Aorta (tissue), 5 donors: ENCODE results near the gene IP6K3. TPM values are rescaled to one million over a fixed set of nuclear protein-coding genes. Genes with fewer than 3 reads are reported as not detected.

ENCODE experiments used
- ATAC-seq: fragments of 200-7000 bp; cut with Tn5 transposase; one replicate; pipeline ENCODE4 v1.9.1; 2022; ENCODE audit warnings: moderate library complexity; ENCODE audit not compliant: low FRiP score
- DNase-seq, 2 donors: peaks; one replicate each; pipeline ENCODE4 v3.0.0-alpha.2; 2020
- H3K27ac ChIP-seq, 2 donors: one replicate each; pipeline ENCODE4 v1.5.1; 2013; ENCODE audit warnings: low read length in 2 of 2, mild to moderate bottlenecking in 2 of 2, moderate library complexity in 2 of 2, control low read depth in 1 of 2, inconsistent platforms in 1 of 2, low read depth in 1 of 2
- H3K27me3 ChIP-seq, 2 donors: one replicate each; pipeline ENCODE4 v1.6.1; 2013; ENCODE audit warnings: control low read depth in 1 of 2, low read length in 1 of 2, mild to moderate bottlenecking in 1 of 2, moderate library complexity in 1 of 2; ENCODE audit not compliant: insufficient read depth in 2 of 2, control insufficient read depth in 1 of 2
- H3K36me3 ChIP-seq, 2 donors: one replicate each; pipeline ENCODE4 v1.6.1; 2013; ENCODE audit warnings: control low read depth in 1 of 2, low read length in 1 of 2, mild to moderate bottlenecking in 1 of 2; ENCODE audit not compliant: insufficient read depth in 2 of 2, control insufficient read depth in 1 of 2
- H3K4me1 ChIP-seq, 2 donors: one replicate each; pipeline ENCODE4 v1.6.1; 2013; ENCODE audit warnings: low read length in 2 of 2, control low read depth in 1 of 2, mild to moderate bottlenecking in 1 of 2, moderate library complexity in 1 of 2; ENCODE audit not compliant: insufficient read depth in 2 of 2, control insufficient read depth in 1 of 2
- H3K4me3 ChIP-seq, 2 donors: one replicate each; pipeline ENCODE4 v1.5.1; 2013; ENCODE audit warnings: low read length in 2 of 2, control low read depth in 1 of 2, mild to moderate bottlenecking in 1 of 2
- H3K9me3 ChIP-seq: one replicate; pipeline ENCODE4 v1.6.1; 2013; ENCODE audit warnings: mild to moderate bottlenecking, low read length; ENCODE audit not compliant: control insufficient read depth
- WGBS, 2 donors: extraction: QIAGEN DNeasy Blood & Tissue Kit; methylation state at CpG; one replicate each; pipeline ENCODE4 v1.1.7; 2013; 5-methylcytosine and 5-hydroxymethylcytosine counted together
- intact Hi-C, 2 donors: fragments of 100-400 bp; cut with DNase I; formaldehyde crosslinking; loops; one replicate each; pipeline versions ENCODE4 v1.14.2 to v1.15.0; 2022
- polyA plus RNA-seq, 2 donors: library from polyadenylated mRNA; stranded (reverse); fragments of 200-250 nt; gene quantifications; one replicate each; pipeline ENCODE4 v1.2.3, GENCODE V29; 2013
- total RNA-seq, 2 donors: library from RNA; stranded (reverse); fragmentation: NEBNext Ultra II Directional; extraction: Animal tissue kit (Norgen Biotek cat#: 25700); gene quantifications; one replicate each; pipeline ENCODE4 v1.2.1, GENCODE V29; 2021
- donor health status: healthy with polysubstance abuse.
- donor health status: Bipolar disorder and iron deficiency.
- donor health status: DM: no; HTN: no; CAD: no.
- donor health status: DM: no; HTN: no; CAD: no.
- donor health status: DM: yes; HTN: yes; CAD: no.

IP6K3 gene
- total and polyA plus RNA-seq, 4 donors = 0.63 to 1.0 TPM; not detected in 2

GRCh38 chr6:33742092-33742491 lies 4.6 kb downstream of the IP6K3 start:
- no peak overlapping the region for H3K27ac ChIP-seq
- no peaks in the 10 kb centered on the region for H3K27me3 ChIP-seq
- H3K4me3 ChIP-seq = no peak overlapping the region
- no peak for ATAC-seq
- H3K36me3 ChIP-seq = no peaks in the 10 kb centered on the region
- H3K4me1 ChIP-seq = no peaks in the 10 kb centered on the region
- no peak for DNase-seq
- no peaks in the 10 kb centered on the region for H3K9me3 ChIP-seq
- intact Hi-C loops = loop anchor here in 1 of 2 donors (5.0 kb wide), 1 partner anchor 410 kb away; no protein-coding TSS in a partner anchor
- 58 to 66% methylated on average over 9 of the region's 9 CpGs for WGBS, 2 donors

GRCh38 chr6:33740794-33741193 lies 5.9 kb downstream of the IP6K3 start:
- intact Hi-C loops = loop anchor here in 1 of 2 donors (5.0 kb wide), 1 partner anchor 412 kb away; no protein-coding TSS in a partner anchor
- no peaks in the 10 kb centered on the region for H3K9me3 ChIP-seq
- ATAC-seq (no peak), DNase-seq (no peak)
- no peaks in the 10 kb centered on the region for H3K36me3 ChIP-seq
- H3K27ac ChIP-seq = no peak overlapping the region
- WGBS, 2 donors = 75 to 82% methylated on average over 5 of the region's 5 CpGs
- H3K4me3 ChIP-seq = no peak overlapping the region
- H3K4me1 ChIP-seq = no peaks in the 10 kb centered on the region
- H3K27me3 ChIP-seq = no peaks in the 10 kb centered on the region

GRCh38 chr6:33740204-33740608 lies 6.5 kb downstream of the IP6K3 start:
- ATAC-seq = no peak
- WGBS, 2 donors = 77 to 91% methylated on average over 6 of the region's 6 CpGs
- intact Hi-C loops = loop anchor here in 1 of 2 donors (5.0 kb wide), 1 partner anchor 412 kb away; no protein-coding TSS in a partner anchor
- DNase-seq = no peak
- no peaks in the 10 kb centered on the region for H3K9me3 ChIP-seq
- no peaks in the 10 kb centered on the region for H3K4me1 ChIP-seq
- H3K36me3 ChIP-seq = no peaks in the 10 kb centered on the region
- H3K27ac ChIP-seq = no peak overlapping the region
- H3K4me3 ChIP-seq = no peak overlapping the region
- no peaks in the 10 kb centered on the region for H3K27me3 ChIP-seq

- no peak for ATAC-seq
- H3K4me1 ChIP-seq = no peaks in the 10 kb centered on the region
Measured at GRCh38 chr6:33739571-33739970, 7.1 kb downstream of the IP6K3 start.

DNA sequence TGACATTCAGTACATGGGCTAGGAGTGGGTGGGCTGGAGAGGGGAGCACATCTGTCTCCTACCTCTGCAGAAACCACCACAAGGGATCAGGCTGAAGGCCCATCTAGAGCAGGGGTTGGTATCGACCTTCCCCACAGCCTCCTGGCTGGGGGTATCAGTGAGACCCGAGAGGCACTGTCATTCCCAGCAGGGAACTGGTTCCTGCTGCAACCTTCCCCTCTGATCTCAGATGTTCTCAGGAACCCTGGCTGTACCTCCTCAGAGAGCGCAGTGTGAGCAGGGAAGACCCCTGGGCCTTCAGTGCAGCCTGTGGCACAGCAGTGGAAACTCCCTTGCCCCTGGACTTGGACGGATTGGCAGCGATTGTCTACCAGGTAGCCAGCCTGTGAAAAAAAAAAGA lies 7.8 kb downstream of the IP6K3 start:
- no peak for ATAC-seq
- WGBS, 2 donors = 94 to 97% methylated on average over 5 of the region's 5 CpGs
- no peaks in the 10 kb centered on the region for H3K36me3 ChIP-seq
- no peaks in the 10 kb centered on the region for H3K27me3 ChIP-seq
- no peak overlapping the region for H3K27ac ChIP-seq
- H3K4me3 ChIP-seq = no peak overlapping the region
- intact Hi-C loops = no loop called here
- no peaks in the 10 kb centered on the region for H3K9me3 ChIP-seq
- no peaks in the 10 kb centered on the region for H3K4me1 ChIP-seq
- no peak for DNase-seq

More at GRCh38 chr6:33739571-33739970, 7.1 kb downstream of the IP6K3 start:
- H3K27ac ChIP-seq = no peak overlapping the region
- intact Hi-C loops = no loop called here
- DNase-seq = no peak
- H3K9me3 ChIP-seq = no peaks in the 10 kb centered on the region
- 86 to 93% methylated on average over 5 of the region's 5 CpGs for WGBS, 2 donors
- no peak overlapping the region for H3K4me3 ChIP-seq
- no peaks in the 10 kb centered on the region for H3K36me3 ChIP-seq
- no peaks in the 10 kb centered on the region for H3K27me3 ChIP-seq

DNA sequence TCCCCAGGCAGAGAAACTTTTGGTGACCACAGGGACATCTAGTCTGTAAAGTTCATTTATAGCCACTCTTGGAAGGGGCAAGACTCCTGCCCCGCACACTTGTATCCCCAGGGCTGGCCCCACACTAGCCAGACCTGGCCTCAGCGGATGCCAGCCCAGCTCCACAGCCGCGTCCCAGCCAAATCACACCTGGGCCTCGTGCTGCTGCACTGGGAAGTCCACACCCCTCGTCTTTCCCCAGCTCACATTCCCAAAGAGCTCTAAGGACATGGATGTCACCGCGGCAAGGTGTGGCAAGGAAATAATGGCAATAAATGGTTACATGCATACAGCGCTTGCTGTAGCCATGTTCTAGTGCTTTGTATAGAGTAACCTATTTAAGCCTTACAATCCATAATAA lies 8.6 kb downstream of the IP6K3 start:
- no peaks in the 10 kb centered on the region for H3K4me1 ChIP-seq
- H3K27ac ChIP-seq = no peak overlapping the region
- H3K4me3 ChIP-seq = no peak overlapping the region
- no peaks in the 10 kb centered on the region for H3K36me3 ChIP-seq
- ATAC-seq (no peak), DNase-seq (no peak)
- H3K9me3 ChIP-seq = no peaks in the 10 kb centered on the region
- intact Hi-C loops = no loop called here
- 87 to 95% methylated on average over 9 of the region's 9 CpGs for WGBS, 2 donors
- no peaks in the 10 kb centered on the region for H3K27me3 ChIP-seq

GRCh38 chr6:33737267-33738026 lies 9.3 kb downstream of the IP6K3 start:
- Histone ChIP-seq H3K9me3 (no peaks in the 10 kb centered on the region), H3K4me1 (no peaks in the 10 kb centered on the region), H3K27ac (no peak overlapping the region), H3K36me3 (no peaks in the 10 kb centered on the region), H3K27me3 (no peaks in the 10 kb centered on the region), H3K4me3 (no peak overlapping the region)
- intact Hi-C loops = no loop called here
- ATAC-seq (no peak), DNase-seq (no peak)
- WGBS, 2 donors = 63 to 66% methylated on average over 15 of the region's 15 CpGs

DNA sequence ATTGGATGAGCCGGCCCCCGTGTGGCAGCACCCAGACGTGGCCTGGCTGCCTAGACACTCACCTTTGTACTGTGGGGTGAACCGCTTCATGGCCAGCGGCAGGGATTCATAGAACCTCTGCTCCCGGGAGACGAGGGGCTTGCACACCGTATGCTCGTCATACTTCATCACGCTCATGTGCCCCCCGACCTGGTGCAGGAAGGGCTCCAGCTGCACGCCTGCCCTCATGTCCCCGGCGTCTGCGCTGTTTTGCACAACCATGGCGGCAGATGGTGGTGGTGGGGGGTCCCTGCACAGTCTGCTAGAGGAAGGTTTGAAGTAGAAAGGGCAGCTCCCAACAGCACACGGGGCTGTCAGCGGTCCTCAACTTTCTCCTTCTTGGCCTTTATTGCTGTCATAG lies 11.5 kb downstream of the IP6K3 start:
- intact Hi-C loops = no loop called here
- 85 to 90% methylated on average over 18 of the region's 18 CpGs for WGBS, 2 donors
- peak in 1 of 2 donors; percentile 32 for DNase-seq

DNA sequence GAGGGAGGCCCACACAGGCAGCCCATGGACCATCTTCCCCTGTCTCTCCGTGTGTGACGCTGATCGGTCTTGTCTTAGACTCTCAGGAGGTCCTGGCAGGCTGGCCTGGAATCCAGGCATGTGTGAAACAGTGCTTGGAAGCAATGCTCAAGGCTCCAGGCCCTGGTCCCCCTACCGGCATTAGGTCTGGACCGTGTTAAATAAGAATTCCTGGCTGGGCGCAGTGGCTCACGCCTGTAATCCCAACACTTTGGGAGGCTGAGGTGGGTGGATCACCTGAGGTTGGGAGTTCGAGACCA lies 13.0 kb downstream of the IP6K3 start:
- Histone ChIP-seq H3K36me3 (no peaks in the 10 kb centered on the region), H3K4me1 (no peaks in the 10 kb centered on the region), H3K27me3 (no peaks in the 10 kb centered on the region), H3K4me3 (no peak overlapping the region), H3K9me3 (no peaks in the 10 kb centered on the region), H3K27ac (no peak overlapping the region)
- ATAC-seq = no peak
- DNase-seq = no peak
- 89 to 97% methylated on average over 8 of the region's 8 CpGs for WGBS, 2 donors
- intact Hi-C loops = no loop called here

More for the DNA sequence above, 11.5 kb downstream of the IP6K3 start:
- Histone ChIP-seq H3K4me1 (no peaks in the 10 kb centered on the region), H3K36me3 (no peaks in the 10 kb centered on the region), H3K4me3 (no peak overlapping the region), H3K27me3 (no peaks in the 10 kb centered on the region), H3K9me3 (no peaks in the 10 kb centered on the region), H3K27ac (no peak overlapping the region)
- ATAC-seq = no peak
